ENCODE results near the gene ATP6V1B1.

GRCh38 chr2:70988151-70988550 lies 52.5 kb downstream of the ATP6V1B1 start:
- TF ChIP-seq POLR2A (IDR thresholded peaks at IDR 0.05) (no peak), CTCF (IDR thresholded peaks at IDR 0.05) (no peak), EP300 (IDR thresholded peaks at IDR 0.05) (no peak)

Data from suprapubic skin (tissue), 3 donors.